GM12872 (cell line): ENCODE measurements around the gene EHD4.

Experiments used
- CTCF ChIP-seq: IDR thresholded peaks from 3 replicates; pipeline ENCODE4 v1.5.1; 2011; ENCODE audit warnings: low read depth, mild to moderate bottlenecking, low read length, moderate library complexity; ENCODE audit not compliant: insufficient read depth

EHD4 gene

GRCh38 chr15:41877631-41878354, 94.6 kb downstream of the EHD4 start:
- TF ChIP-seq CTCF, result no peak

- TF ChIP-seq CTCF, result no peak
Observed at GRCh38 chr15:41876689-41877088, 95.7 kb downstream of the EHD4 start.

GRCh38 chr15:41876007-41876406, 96.3 kb downstream of the EHD4 start:
- TF ChIP-seq CTCF, result no peak

GRCh38 chr15:41874736-41875135, 97.6 kb downstream of the EHD4 start:
- TF ChIP-seq CTCF, result no peak

GRCh38 chr15:41873711-41874110, 98.6 kb downstream of the EHD4 start:
- TF ChIP-seq CTCF, result no peak

- TF ChIP-seq CTCF, result no peak
Observed at GRCh38 chr15:41872166-41872747, 100.1 kb downstream of the EHD4 start.

GRCh38 chr15:41871175-41871905, 101.0 kb downstream of the EHD4 start:
- no peak for TF ChIP-seq CTCF
